Measurements from ENCODE around the gene COQ5.

COQ5 gene

GRCh38 chr12:120466560-120467315 lies 62.2 kb downstream of the COQ5 start (continued):
- 0 out of 2 replicates have a peak, but pooled peaks have one; percentile 15 for TF ChIP-seq ZNF335 (tag by site-specific recombination; conservative IDR thresholded peaks at IDR 0.05)

GRCh38 chr12:120465756-120466155 lies 63.2 kb downstream of the COQ5 start:
- CTCF ChIA-PET: interaction anchor here (0.6 to 3.1 kb wide), 13 partner anchors 9 to 210 kb away, joined by 3 to 30 read pairs (median 6); no protein-coding TSS in a partner anchor
- POLR2A ChIA-PET: interaction anchor here (0.5 to 2.3 kb wide), 4 partner anchors 10 to 99 kb away, joined by 3 to 22 read pairs (median 6); partner anchors contain the start of genes DYNLL1, GATC and TRIAP1
- peaks cover 65 to 69% of the 10 kb centered on the region in 2 experiments for H3K36me3 ChIP-seq (ENCODE audit: control insufficient read depth in 2 of 2, insufficient read depth in 1 of 2, low read length in 2 of 2)
- H3K4me1 ChIP-seq (ENCODE audit: control insufficient read depth, insufficient read depth, low read length): peaks cover 8% of the 10 kb centered on the region; the same call in 1 of the 2 replicates
- no peaks in the 10 kb centered on the region for H3K9me3 ChIP-seq (ENCODE audit: control insufficient read depth, insufficient read depth, low read depth, low read length)
- no peak overlapping the region for H3K4me3 ChIP-seq (ENCODE audit: low read depth, low read length)
- no peak for TF ChIP-seq ZBTB48 (tag by site-specific recombination; IDR thresholded peaks at IDR 0.05)
- TF ChIP-seq PRDM6 (tag by site-specific recombination; IDR thresholded peaks at IDR 0.05): peak; percentile 75
- TF ChIP-seq ZNF155 (tag by site-specific recombination; IDR thresholded peaks at IDR 0.05): no peak
- H3K27ac ChIP-seq (ENCODE audit: extremely low read depth, low read depth, low read length): no peak overlapping the region

- no peaks in the 10 kb centered on the region for H3K9me3 ChIP-seq (ENCODE audit: control insufficient read depth, insufficient read depth, low read depth, low read length)
- no peak overlapping the region for H3K27ac ChIP-seq (ENCODE audit: extremely low read depth, low read depth, low read length)
- ChIA-PET CTCF (interaction anchor here (0.7 to 2.1 kb wide), 6 partner anchors 8 to 236 kb away, joined by 3 to 8 read pairs (median 6); no protein-coding TSS in a partner anchor), POLR2A (interaction anchor here (0.7 to 1.7 kb wide), 6 partner anchors 10 to 34 kb away, joined by 3 to 4 read pairs (median 3); partner anchors contain the start of genes COX6A1 and DYNLL1)
- H3K36me3 ChIP-seq (ENCODE audit: control insufficient read depth in 2 of 2, insufficient read depth in 1 of 2, low read length in 2 of 2): peaks cover 85 to 90% of the 10 kb centered on the region in 2 experiments
- H3K4me3 ChIP-seq (ENCODE audit: low read depth, low read length): no peak overlapping the region
- H3K4me1 ChIP-seq (ENCODE audit: control insufficient read depth, insufficient read depth, low read length): peaks cover 8% of the 10 kb centered on the region; the same call in 1 of the 2 replicates
- TF ChIP-seq HOXD13 (CRISPR knock-in tag; IDR thresholded peaks at IDR 0.05; ENCODE audit: borderline replicate concordance): no peak
These were observed 65.2 kb downstream of the COQ5 start for GRCh38 chr12:120463712-120464111.

- Histone ChIP-seq H3K9me3 (ENCODE audit: control insufficient read depth, insufficient read depth, low read depth, low read length) (no peaks in the 10 kb centered on the region), H3K4me1 (ENCODE audit: control insufficient read depth, insufficient read depth, low read length) (peaks cover 8% of the 10 kb centered on the region; the same call in 1 of the 2 replicates), H3K4me3 (ENCODE audit: low read depth, low read length) (no peak overlapping the region), H3K27ac (ENCODE audit: extremely low read depth, low read depth, low read length) (no peak overlapping the region), H3K36me3 (ENCODE audit: control insufficient read depth in 2 of 2, insufficient read depth in 1 of 2, low read length in 2 of 2) (peaks cover 97 to 99% of the 10 kb centered on the region in 2 experiments)
- TF ChIP-seq ZNF16 (tag by site-specific recombination; IDR thresholded peaks at IDR 0.05; ENCODE audit: low read depth) (no peak), ZNF664 (tag by site-specific recombination; IDR thresholded peaks at IDR 0.05) (peak; percentile 87)
- ChIA-PET CTCF (interaction anchor here (0.6 to 1.0 kb wide), 3 partner anchors 105 to 850 kb away, joined by 3 to 6 read pairs (median 3); partner anchors contain the start of gene SIRT4), POLR2A (interaction anchor here (0.6 to 2.1 kb wide), 7 partner anchors 8 to 419 kb away, joined by 3 to 5 read pairs (median 4); partner anchors contain the start of genes POP5 and SRSF9)
These were observed 66.8 kb downstream of the COQ5 start for GRCh38 chr12:120462099-120462640.

GRCh38 chr12:120460157-120460556 lies 68.8 kb downstream of the COQ5 start:
- ChIA-PET CTCF (interaction anchor here (0.7 to 1.7 kb wide), 4 partner anchors 9 to 231 kb away, joined by 3 to 7 read pairs (median 4); partner anchors contain the start of gene SIRT4), POLR2A (interaction anchor here (0.5 to 2.5 kb wide), 6 partner anchors 10 to 1759 kb away, joined by 3 to 9 read pairs (median 6); partner anchors contain the start of genes GATC, SRSF9 and TRIAP1)
- Histone ChIP-seq H3K4me3 (ENCODE audit: low read depth, low read length) (no peak overlapping the region), H3K36me3 (ENCODE audit: control insufficient read depth in 2 of 2, insufficient read depth in 1 of 2, low read length in 2 of 2) (peaks cover 94 to 98% of the 10 kb centered on the region in 2 experiments), H3K9me3 (ENCODE audit: control insufficient read depth, insufficient read depth, low read depth, low read length) (no peaks in the 10 kb centered on the region), H3K27ac (ENCODE audit: extremely low read depth, low read depth, low read length) (peak overlapping the region; percentile 31; the same call in 1 of the 2 replicates), H3K4me1 (ENCODE audit: control insufficient read depth, insufficient read depth, low read length) (no peaks in the 10 kb centered on the region)
- TF ChIP-seq PRDM1 (tag by site-specific recombination; IDR thresholded peaks at IDR 0.05) (0 out of 2 replicates have a peak, but pooled peaks have one; percentile 16), ZNF350 (tag by site-specific recombination; IDR thresholded peaks at IDR 0.05) (no peak), PRDM10 (tag by site-specific recombination; IDR thresholded peaks at IDR 0.05) (peak; percentile 47)
